Adrenal gland (tissue), 12 donors: Measurements from ENCODE around the gene ZNF511. TPM values are rescaled to one million over a fixed set of nuclear protein-coding genes. Genes with fewer than 3 reads are reported as not detected.

ENCODE experiments used
- DNase-seq, 7 donors: peaks; one replicate each; pipeline ENCODE4 v3.0.0-alpha.2; 2019 to 2020
- H3K27ac ChIP-seq, 5 donors: fragments of 200-600 bp; sonication (generic) in 4 of 5; 1 replicate in 3 of 5; 2 replicates in 2 of 5; pipeline versions ENCODE4 v1.5.1 to v1.8.0; 2016 to 2020; ENCODE audit warnings: mild to moderate bottlenecking in 1 of 5
- H3K27me3 ChIP-seq: fragments of 200-600 bp; 2 replicates; pipeline ENCODE4 v1.8.0; 2021
- H3K36me3 ChIP-seq, 2 donors: fragments of 200-600 bp; replicated peaks in 1 of 2; 1 replicate in 1 of 2; 2 replicates in 1 of 2; pipeline versions ENCODE4 v1.5.1 to v1.8.0; 2018 to 2022
- H3K4me1 ChIP-seq, 2 donors: fragments of 200-600 bp; replicated peaks in 1 of 2; 1 replicate in 1 of 2; 2 replicates in 1 of 2; pipeline versions ENCODE4 v1.5.1 to v1.8.0; 2018 to 2021
- H3K4me3 ChIP-seq, 4 donors: fragments of 200-600 bp; sonication (generic) in 3 of 4; one replicate each; pipeline ENCODE4 v1.5.1; 2016 to 2018
- H3K9me3 ChIP-seq, 3 donors: fragments of 200-600 bp; sonication (generic) in 1 of 3; replicated peaks in 1 of 3; 1 replicate in 2 of 3; 2 replicates in 1 of 3; pipeline versions ENCODE4 v1.5.1 to v1.8.0; 2016 to 2021
- POLR2A ChIP-seq, 2 donors: fragments of 450-650 bp; IDR thresholded peaks; one replicate each; pipeline ENCODE4 v1.6.1; 2017; ENCODE audit warnings: antibody characterized with exemption in 2 of 2, mild to moderate bottlenecking in 2 of 2, moderate library complexity in 1 of 2
- WGBS, 4 donors: extraction: QIAGEN DNeasy Blood & Tissue Kit in 2 of 4; methylation state at CpG; one replicate each; pipeline versions ENCODE4 v1.1.5 to v1.1.7; 2013 to 2017; 5-methylcytosine and 5-hydroxymethylcytosine counted together
- intact Hi-C, 2 donors: fragments of 100-400 bp; cut with DNase I; formaldehyde crosslinking; loops; one replicate each; pipeline versions ENCODE4 v1.14.1 to v1.15.0; 2022 to 2023
- polyA plus RNA-seq, 3 donors: library from polyadenylated mRNA; stranded (reverse); fragments of 200-250 nt in 2 of 3; fragments of 350-450 nt in 1 of 3; fragmentation: Illumina TruSeq in 1 of 3; extraction: RNeasy Lipid Tissue Mini Kit (QIAGEN cat#74804) in 1 of 3; gene quantifications; one replicate each; pipeline ENCODE4 v1.2.3, GENCODE V29; 2013 to 2014
- total RNA-seq, 9 donors: library from RNA; depleted of rRNA in 4 of 9; stranded (reverse); fragments of >200 nt in 4 of 9; fragments of 120-200 nt in 1 of 9; fragmentation: NEBNext Ultra II Directional in 1 of 9; extraction: Animal tissue kit (Norgen Biotek cat#: 25700) in 1 of 9; gene quantifications; one replicate each; pipeline versions ENCODE4 v1.1.0 to v1.2.4, GENCODE V29; 2013 to 2023
- TF ChIP-seq, protein P1 (sequence below), 6 experiments: fragments of 450-650 bp in 4 of 6; fragments of 200-600 bp in 2 of 6; sonication (generic) in 1 of 6; IDR thresholded peaks; 1 replicate in 5 of 6; 2 replicates in 1 of 6; pipeline versions ENCODE4 v1.5.1 to v1.8.0; 2016 to 2021; ENCODE audit warnings: antibody characterized with exemption in 6 of 6, mild to moderate bottlenecking in 2 of 6, moderate library complexity in 1 of 6
- donor health status: healthy with polysubstance abuse.
- donor health status: Bipolar disorder and iron deficiency.
- donor health status: DM: yes; HTN: yes; CAD: no.
- donor health status: DM: no; HTN: no; CAD: no.
- donor health status: DM: no; HTN: no; CAD: no.
- donor health status: DM: yes; HTN: yes; CAD: no.

ZNF511 gene
- total and polyA plus RNA-seq, 12 donors, result 19.6 to 146 (median 39.9) TPM

DNA sequence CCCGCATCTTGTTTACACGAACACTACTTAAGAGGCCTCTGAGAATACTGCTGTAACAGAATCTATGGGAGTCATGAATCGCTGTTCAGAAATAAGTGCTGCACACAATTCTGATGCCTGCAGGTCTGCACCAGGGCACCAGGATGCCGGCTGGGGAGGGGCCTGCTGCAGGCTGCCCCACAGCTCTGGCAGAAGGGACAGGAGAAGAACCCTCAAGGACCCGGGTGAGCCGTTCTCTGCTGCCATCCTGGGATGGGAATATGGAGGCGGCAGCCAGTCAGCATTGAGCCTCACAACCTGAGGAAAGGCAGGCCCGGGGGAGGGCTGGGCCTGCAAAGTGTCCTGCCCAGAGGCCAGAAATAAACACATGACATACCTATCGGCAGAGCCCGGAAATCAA, 11.2 kb upstream of the ZNF511 start:
- 89 to 94% (median 90%) methylated on average over 8 to 10 of the region's 10 CpGs for WGBS, 4 donors
- TF ChIP-seq, protein P1, sequence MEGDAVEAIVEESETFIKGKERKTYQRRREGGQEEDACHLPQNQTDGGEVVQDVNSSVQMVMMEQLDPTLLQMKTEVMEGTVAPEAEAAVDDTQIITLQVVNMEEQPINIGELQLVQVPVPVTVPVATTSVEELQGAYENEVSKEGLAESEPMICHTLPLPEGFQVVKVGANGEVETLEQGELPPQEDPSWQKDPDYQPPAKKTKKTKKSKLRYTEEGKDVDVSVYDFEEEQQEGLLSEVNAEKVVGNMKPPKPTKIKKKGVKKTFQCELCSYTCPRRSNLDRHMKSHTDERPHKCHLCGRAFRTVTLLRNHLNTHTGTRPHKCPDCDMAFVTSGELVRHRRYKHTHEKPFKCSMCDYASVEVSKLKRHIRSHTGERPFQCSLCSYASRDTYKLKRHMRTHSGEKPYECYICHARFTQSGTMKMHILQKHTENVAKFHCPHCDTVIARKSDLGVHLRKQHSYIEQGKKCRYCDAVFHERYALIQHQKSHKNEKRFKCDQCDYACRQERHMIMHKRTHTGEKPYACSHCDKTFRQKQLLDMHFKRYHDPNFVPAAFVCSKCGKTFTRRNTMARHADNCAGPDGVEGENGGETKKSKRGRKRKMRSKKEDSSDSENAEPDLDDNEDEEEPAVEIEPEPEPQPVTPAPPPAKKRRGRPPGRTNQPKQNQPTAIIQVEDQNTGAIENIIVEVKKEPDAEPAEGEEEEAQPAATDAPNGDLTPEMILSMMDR (IDR thresholded peaks at IDR 0.05), result no peak
- no peak for TF ChIP-seq POLR2A (IDR thresholded peaks at IDR 0.05)
- Histone ChIP-seq H3K4me3 (no peak overlapping the region), H3K9me3 (no peaks in the 10 kb centered on the region), H3K27me3 (no peaks in the 10 kb centered on the region), H3K27ac (no peak overlapping the region), H3K36me3 (peaks cover 0 to 92% of the 10 kb centered on the region in 2 donors), H3K4me1 (no peaks in the 10 kb centered on the region)
- DNase-seq, result no peak
- intact Hi-C loops, result no loop called here

DNA sequence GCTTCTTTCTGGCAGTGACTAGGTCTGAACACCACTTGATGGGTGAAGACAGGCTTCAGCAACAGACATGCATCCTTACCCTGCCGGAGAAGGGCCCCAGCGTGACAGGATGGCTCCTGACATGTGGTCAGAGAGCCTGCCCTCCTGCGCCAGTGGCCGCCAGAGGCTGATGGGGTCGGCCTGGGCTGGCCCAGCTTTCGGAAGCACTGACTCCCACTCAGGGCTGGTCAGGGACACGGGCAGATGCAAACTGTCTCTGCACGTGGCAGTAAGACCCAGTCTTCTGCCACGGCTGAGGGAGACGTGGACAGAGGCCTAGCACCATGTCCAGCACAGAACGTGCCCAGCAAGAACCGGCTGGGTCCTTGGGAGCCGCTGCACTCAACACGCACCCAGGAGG, 10.2 kb upstream of the ZNF511 start:
- Histone ChIP-seq H3K9me3 (no peaks in the 10 kb centered on the region), H3K36me3 (peaks cover 0 to 87% of the 10 kb centered on the region in 2 donors), H3K27ac (no peak overlapping the region), H3K4me3 (no peak overlapping the region), H3K4me1 (peaks cover 0 to under 1% of the 10 kb centered on the region in 2 donors), H3K27me3 (no peaks in the 10 kb centered on the region)
- TF ChIP-seq POLR2A (IDR thresholded peaks at IDR 0.05), result no peak
- TF ChIP-seq, protein P1 (IDR thresholded peaks at IDR 0.05), result no peak
- intact Hi-C loops, result no loop called here
- no peak for DNase-seq
- 87 to 94% (median 90%) methylated on average over 5 to 14 of the region's 14 CpGs for WGBS, 4 donors

DNA sequence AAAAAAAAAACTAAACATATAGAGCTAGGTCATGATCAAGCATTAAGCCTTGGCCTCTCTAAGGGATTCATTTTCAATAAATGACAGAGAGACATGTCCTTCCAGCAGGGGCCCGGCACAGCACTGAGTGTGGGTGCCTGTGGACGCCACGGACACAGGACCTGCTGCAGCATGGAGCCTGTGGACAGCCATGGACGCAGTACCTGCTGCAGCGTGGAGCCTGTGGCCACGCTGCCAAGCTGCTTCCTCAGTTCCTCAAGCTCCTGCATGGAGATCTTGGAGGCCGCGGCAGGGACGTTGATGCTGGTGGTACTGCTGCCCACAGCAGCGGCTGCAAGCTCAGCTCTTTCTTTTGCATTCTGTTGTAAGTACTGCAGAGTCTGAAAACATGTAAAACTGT, 9.5 kb upstream of the ZNF511 start:
- Histone ChIP-seq H3K27me3 (no peaks in the 10 kb centered on the region), H3K4me1 (peaks cover 5 to 8% of the 10 kb centered on the region in 2 donors), H3K4me3 (no peak overlapping the region), H3K36me3 (peaks cover 0 to 82% of the 10 kb centered on the region in 2 donors), H3K27ac (no peak overlapping the region), H3K9me3 (no peaks in the 10 kb centered on the region)
- intact Hi-C loops, result no loop called here
- no peak for TF ChIP-seq POLR2A (IDR thresholded peaks at IDR 0.05)
- TF ChIP-seq, protein P1 (IDR thresholded peaks at IDR 0.05), result no peak
- no peak for DNase-seq
- 86 to 98% (median 95%) methylated on average over 8 to 10 of the region's 10 CpGs for WGBS, 4 donors

DNA sequence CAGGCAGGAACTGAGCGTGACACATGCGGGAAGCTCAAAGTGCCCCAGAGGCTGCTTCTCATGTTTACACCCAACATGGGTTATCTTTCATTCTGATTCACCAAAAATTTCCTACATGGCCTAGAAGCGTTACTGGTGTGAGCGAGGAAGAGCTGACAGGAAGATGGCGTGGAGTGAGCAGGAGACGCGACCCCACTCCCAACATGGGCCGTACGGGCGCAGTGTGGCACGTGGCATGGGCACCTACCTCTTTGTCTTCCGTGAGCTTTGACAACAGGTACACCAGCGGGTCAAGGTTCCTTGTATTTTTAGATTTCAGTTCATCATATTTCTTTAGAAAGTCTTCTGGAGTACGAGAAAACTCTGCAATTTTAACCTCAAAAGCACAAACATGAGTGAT, 9.0 kb upstream of the ZNF511 start:
- H3K36me3 ChIP-seq, result peaks cover 0 to 77% of the 10 kb centered on the region in 2 donors
- no peaks in the 10 kb centered on the region for H3K27me3 ChIP-seq
- WGBS, 4 donors, result 92 to 95% (median 93%) methylated on average over 14 of the region's 14 CpGs
- no peak overlapping the region for H3K27ac ChIP-seq
- intact Hi-C loops, result no loop called here
- no peak overlapping the region for H3K4me3 ChIP-seq
- no peak for DNase-seq
- peaks cover 5 to 13% of the 10 kb centered on the region in 2 donors for H3K4me1 ChIP-seq
- no peaks in the 10 kb centered on the region for H3K9me3 ChIP-seq
- TF ChIP-seq, protein P1 (IDR thresholded peaks at IDR 0.05), result no peak
- no peak for TF ChIP-seq POLR2A (IDR thresholded peaks at IDR 0.05)
